Activated CD4-positive, alpha-beta T cell treated with anti-CD3 and anti-CD28 coated beads, Interleukin-2, amount 10 ng/mL, durations not matched to agents 7 days and 5 days (primary cell): ENCODE results near the gene SLC25A4. TPM values are rescaled to one million over a fixed set of nuclear protein-coding genes. Genes with fewer than 3 reads are reported as not detected.
"Not testable (repeated sequence)": the region's sequence is repeated elsewhere in the genome, so short reads cannot be mapped to it uniquely, and the experiment has no call there.

Source experiments
- CTCF ChIA-PET: fragments of 350-600 bp; sonication (Branson Sonifier 250); formaldehyde crosslinking; loops from one replicate; lab custom pipeline; 2021; ENCODE audit warnings: antibody characterized with exemption; lab: Charles Lee
- POLR2A ChIA-PET: fragments of 350-600 bp; sonication (Branson Sonifier 250); formaldehyde crosslinking; loops from one replicate; lab custom pipeline; 2021; ENCODE audit warnings: antibody characterized with exemption; lab: Charles Lee
- DNase-seq: peaks from one replicate; pipeline ENCODE4 v3.0.0-alpha.2; 2020
- H3K27ac Mint-ChIP-seq: one replicate; pipeline ENCODE4 v1.8.0; 2021; ENCODE audit warnings: mild to moderate bottlenecking, moderate library complexity, mixed read lengths
- H3K27me3 Mint-ChIP-seq: one replicate; pipeline ENCODE4 v1.8.0; 2021; ENCODE audit warnings: mixed read lengths
- H3K36me3 Mint-ChIP-seq: one replicate; pipeline ENCODE4 v1.8.0; 2021; ENCODE audit warnings: low read depth, mixed read lengths
- H3K4me1 Mint-ChIP-seq: one replicate; pipeline ENCODE4 v1.8.0; 2021; ENCODE audit warnings: mixed read lengths
- H3K4me3 Mint-ChIP-seq: one replicate; pipeline ENCODE4 v1.8.0; 2021; ENCODE audit warnings: mild to moderate bottlenecking, moderate library complexity, mixed read lengths
- H3K9me3 Mint-ChIP-seq: one replicate; pipeline ENCODE4 v1.8.0; 2021; ENCODE audit warnings: mixed read lengths
- total RNA-seq, 2 experiments: library from RNA; stranded (reverse); gene quantifications; one replicate each; pipeline ENCODE4 v1.2.3, GENCODE V29; 2021

Gene SLC25A4
- total RNA-seq, 2 experiments from 2014 or later, result 2.2 to 2.9 TPM

- POLR2A ChIA-PET, result no interaction called here
- no peak overlapping the region for H3K4me3 Mint-ChIP-seq
- CTCF ChIA-PET, result interaction anchor here (1.1 to 2.4 kb wide), 2 partner anchors 11 kb away, joined by 3 to 8 read pairs; no protein-coding TSS in a partner anchor
- H3K4me1 Mint-ChIP-seq, result peaks cover 15% of the 10 kb centered on the region
- H3K27ac Mint-ChIP-seq, result no peak overlapping the region
- no peak for DNase-seq
- peaks cover 20% of the 10 kb centered on the region for H3K36me3 Mint-ChIP-seq
- no peaks in the 10 kb centered on the region for H3K27me3 Mint-ChIP-seq
- H3K9me3 Mint-ChIP-seq, result no peaks in the 10 kb centered on the region
Observed at GRCh38 chr4:185194924-185195888, 52.1 kb downstream of the SLC25A4 start.

- Mint-ChIP-seq H3K27ac (no peak overlapping the region), H3K4me1 (peaks cover 18% of the 10 kb centered on the region), H3K36me3 (peaks cover 9% of the 10 kb centered on the region), H3K27me3 (no peaks in the 10 kb centered on the region), H3K4me3 (no peak overlapping the region), H3K9me3 (no peaks in the 10 kb centered on the region)
- CTCF ChIA-PET, result interaction anchor here (1.2 to 2.4 kb wide), 2 partner anchors 11 to 12 kb away, joined by 5 to 8 read pairs; no protein-coding TSS in a partner anchor
- POLR2A ChIA-PET, result no interaction called here
- no peak for DNase-seq
Observed at GRCh38 chr4:185196437-185196836, 53.4 kb downstream of the SLC25A4 start.

GRCh38 chr4:185198189-185198588, 55.1 kb downstream of the SLC25A4 start:
- peaks cover 28% of the 10 kb centered on the region for H3K4me1 Mint-ChIP-seq
- H3K36me3 Mint-ChIP-seq, POLR2A ChIA-PET: not testable (repeated sequence)

More at GRCh38 chr4:185198189-185198588, 55.1 kb downstream of the SLC25A4 start:
- H3K27ac Mint-ChIP-seq, H3K27me3 Mint-ChIP-seq, H3K9me3 Mint-ChIP-seq, H3K4me3 Mint-ChIP-seq, DNase-seq: not testable (repeated sequence)
- CTCF ChIA-PET, result interaction anchor here (0.6 to 2.4 kb wide), 2 partner anchors 14 to 134 kb away, joined by 4 to 8 read pairs; no protein-coding TSS in a partner anchor

Other genes starting within 250 kb of the SLC25A4 start
- not detected for gene HELT, start 124.8 kb upstream of the SLC25A4 start, total RNA-seq
- 10 to 100 TPM; 32.4 to 44.3 TPM for gene CFAP97, start 60.7 kb downstream of the SLC25A4 start, total RNA-seq
- 10 to 100 TPM in 1 of 2 experiments, 1 to 10 TPM in 1; 9.0 to 12.0 TPM for gene SNX25, start 66.3 kb downstream of the SLC25A4 start, total RNA-seq